Measurements from ENCODE around the gene TRIM46. TPM values are rescaled to one million over a fixed set of nuclear protein-coding genes. Genes with fewer than 3 reads are reported as not detected.

Gene TRIM46
- total and polyA plus RNA-seq, 2 experiments from 2014 or later, result 8.1 to 15.4 TPM

GRCh38 chr1:155158991-155159390 is 14.7 kb upstream of the TRIM46 start:
- no peaks in the 10 kb centered on the region for H3K36me3 Mint-ChIP-seq (ENCODE audit: low read depth)
- ATAC-seq, result no peak
- no peak overlapping the region for H3K4me2 ChIP-seq
- no peak overlapping the region for H3K4me3 Mint-ChIP-seq
- no peaks in the 10 kb centered on the region for H3K27me3 ChIP-seq (ENCODE audit: insufficient read depth)
- no peaks in the 10 kb centered on the region for H3K36me3 ChIP-seq (ENCODE audit: insufficient read depth)
- peaks cover 3% of the 10 kb centered on the region; the same call in 2 of the 3 replicates for H3K9me3 Mint-ChIP-seq
- H3K27ac Mint-ChIP-seq, result no peak overlapping the region
- no peaks in the 10 kb centered on the region for H3K4me1 Mint-ChIP-seq
- H3K79me2 ChIP-seq (replicated peaks; ENCODE audit: insufficient read depth), result no peaks in the 10 kb centered on the region
- H2AFZ ChIP-seq, result no peak overlapping the region
- no peak overlapping the region for H3K4me3 ChIP-seq
- no peak for TF ChIP-seq ZNF331 (CRISPR knock-in tag; IDR thresholded peaks at IDR 0.05; ENCODE audit: low read depth)
- TF ChIP-seq POLR2AphosphoS5 (IDR thresholded peaks at IDR 0.05; ENCODE audit: low read depth), result no peak
- no peak for TF ChIP-seq CREB1 (CRISPR knock-in tag; IDR thresholded peaks at IDR 0.05; ENCODE audit: low read depth)
- TF ChIP-seq NANOG (IDR thresholded peaks at IDR 0.05; ENCODE audit: borderline replicate concordance), result no peak
- TF ChIP-seq EZH2phosphoT487 (IDR thresholded peaks at IDR 0.05; ENCODE audit: unreplicated experiment), result no peak
- no peak for TF ChIP-seq STAT1 (IDR thresholded peaks at IDR 0.05; ENCODE audit: unreplicated experiment)
- TF ChIP-seq ZNF462 (CRISPR knock-in tag; IDR thresholded peaks at IDR 0.05), result no peak
- no peak overlapping the region for H3K27ac ChIP-seq (ENCODE audit: low read depth)
- no peaks in the 10 kb centered on the region for H3K9me2 ChIP-seq (ENCODE audit: insufficient read depth)
- DNase-seq (ENCODE audit: low spot score), result no peak
- H4K20me1 ChIP-seq (replicated peaks; ENCODE audit: insufficient read depth), result no peaks in the 10 kb centered on the region
- H3K4me1 ChIP-seq (ENCODE audit: insufficient read depth), result no peaks in the 10 kb centered on the region
- H3F3A ChIP-seq (replicated peaks; ENCODE audit: low read depth), result no peaks in the 10 kb centered on the region
- no peaks in the 10 kb centered on the region for H3K27me3 Mint-ChIP-seq (ENCODE audit: insufficient read depth, low read depth, poor library complexity)

- no peaks in the 10 kb centered on the region for H3K36me3 Mint-ChIP-seq (ENCODE audit: low read depth)
- no peak overlapping the region for H3K27ac Mint-ChIP-seq
- no peak for ATAC-seq
- Histone ChIP-seq H3K79me2 (replicated peaks; ENCODE audit: insufficient read depth) (no peaks in the 10 kb centered on the region), H3K9me2 (ENCODE audit: insufficient read depth) (no peaks in the 10 kb centered on the region), H3K4me3 (no peak overlapping the region), H3K4me2 (no peak overlapping the region), H3K36me3 (ENCODE audit: insufficient read depth) (no peaks in the 10 kb centered on the region), H3K4me1 (ENCODE audit: insufficient read depth) (no peaks in the 10 kb centered on the region), H4K20me1 (replicated peaks; ENCODE audit: insufficient read depth) (no peaks in the 10 kb centered on the region), H2AFZ (no peak overlapping the region), H3F3A (replicated peaks; ENCODE audit: low read depth) (no peaks in the 10 kb centered on the region), H3K27me3 (ENCODE audit: insufficient read depth) (no peaks in the 10 kb centered on the region), H3K27ac (ENCODE audit: low read depth) (no peak overlapping the region; the same call in 1 of the 2 replicates)
- DNase-seq (ENCODE audit: low spot score), result no peak
- peaks cover 1% of the 10 kb centered on the region for H3K27me3 Mint-ChIP-seq (ENCODE audit: insufficient read depth, low read depth, poor library complexity)
- H3K4me1 Mint-ChIP-seq, result no peaks in the 10 kb centered on the region
- peaks cover 5% of the 10 kb centered on the region for H3K9me3 Mint-ChIP-seq
- H3K4me3 Mint-ChIP-seq, result no peak overlapping the region
- TF ChIP-seq CTCF (conservative IDR thresholded peaks at IDR 0.05; ENCODE audit: low read depth in 2 of 2), result no peak
- TF ChIP-seq REST (IDR thresholded peaks at IDR 0.05; ENCODE audit: unreplicated experiment), result no peak
- no peak for TF ChIP-seq CREB1 (CRISPR knock-in tag; IDR thresholded peaks at IDR 0.05; ENCODE audit: low read depth)
- TF ChIP-seq NANOG (IDR thresholded peaks at IDR 0.05; ENCODE audit: borderline replicate concordance), result no peak
These were observed 13.5 kb upstream of the TRIM46 start for GRCh38 chr1:155160128-155160527.

Data from GM23338 (cell line).